ENCODE data around the gene CLCA2. TPM values are rescaled to one million over a fixed set of nuclear protein-coding genes. Genes with fewer than 3 reads are reported as not detected.

The CLCA2 gene
- total RNA-seq, 1 experiment from 2014 or later = not detected

- DNase-seq (ENCODE audit: low read depth, low spot score) (no peak), ATAC-seq (peak; percentile 83)
- ChIA-PET POLR2A (no interaction called here), CTCF (no interaction called here)
- intact Hi-C loops (cut with micrococcal nuclease; ENCODE audit: unreplicated experiment) = no loop called here
- H3K27ac ChIP-seq (ENCODE audit: low read length) = no peak overlapping the region
- BruUV-seq (replicated peaks) = no TSS peak
- H3K4me3 ChIP-seq (ENCODE audit: low read depth in 2 of 2, low read length in 2 of 2) = no peak overlapping the region
- TF ChIP-seq CTCF (IDR thresholded peaks at IDR 0.05) (no peak), SIN3A (IDR thresholded peaks at IDR 0.05; ENCODE audit: borderline replicate concordance, insufficient read depth, low read depth, low read length) (no peak), POLR2AphosphoS5 (IDR thresholded peaks at IDR 0.05; ENCODE audit: low read depth, low read length) (no peak), TCF7L2 (IDR thresholded peaks at IDR 0.05; ENCODE audit: low read depth, low read length) (no peak), REST (IDR thresholded peaks at IDR 0.05; ENCODE audit: insufficient read depth in 1 of 2, low read depth in 2 of 2, low read length in 1 of 2) (no peak)
- in situ Hi-C loops (cut with HindIII; ENCODE audit: low pct_unique_long_range_greater_than_20kb, low sequenced_read_pairs) = no loop called here
- no peaks in the 10 kb centered on the region for H3K36me3 ChIP-seq (ENCODE audit: control insufficient read depth, insufficient read depth, low read length)
- peaks cover 2% of the 10 kb centered on the region; the same call in 1 of the 2 replicates for H3K27me3 ChIP-seq (ENCODE audit: control insufficient read depth, insufficient read depth, low read length)
- no peaks in the 10 kb centered on the region for H3K9me3 ChIP-seq (ENCODE audit: control insufficient read depth, insufficient read depth, low read depth, low read length)
- H3K4me1 ChIP-seq (ENCODE audit: control insufficient read depth, insufficient read depth, low read length) = no peaks in the 10 kb centered on the region
Observed at GRCh38 chr1:86487131-86487810, 63.3 kb downstream of the CLCA2 start.

- no peak overlapping the region for H3K4me3 ChIP-seq (ENCODE audit: low read depth in 2 of 2, low read length in 2 of 2)
- intact Hi-C loops (cut with micrococcal nuclease; ENCODE audit: unreplicated experiment) (no loop called here), in situ Hi-C loops (cut with HindIII; ENCODE audit: low pct_unique_long_range_greater_than_20kb, low sequenced_read_pairs) (no loop called here)
- ChIA-PET POLR2A (no interaction called here), CTCF (no interaction called here)
- no peaks in the 10 kb centered on the region for H3K36me3 ChIP-seq (ENCODE audit: control insufficient read depth, insufficient read depth, low read length)
- TF ChIP-seq POLR2AphosphoS5 (IDR thresholded peaks at IDR 0.05; ENCODE audit: low read depth, low read length) = no peak
- TF ChIP-seq REST (IDR thresholded peaks at IDR 0.05; ENCODE audit: insufficient read depth in 1 of 2, low read depth in 2 of 2, low read length in 1 of 2) = no peak
- no peak for TF ChIP-seq TCF7L2 (IDR thresholded peaks at IDR 0.05; ENCODE audit: low read depth, low read length)
- TF ChIP-seq SIN3A (IDR thresholded peaks at IDR 0.05; ENCODE audit: borderline replicate concordance, insufficient read depth, low read depth, low read length) = no peak
- no peak for TF ChIP-seq CTCF (IDR thresholded peaks at IDR 0.05)
- peak; percentile 67 for ATAC-seq
- peak; percentile 28 for DNase-seq (ENCODE audit: low read depth, low spot score)
- BruUV-seq (replicated peaks) = no TSS peak
- H3K27me3 ChIP-seq (ENCODE audit: control insufficient read depth, insufficient read depth, low read length) = peaks cover 2% of the 10 kb centered on the region; the same call in 1 of the 2 replicates
- no peaks in the 10 kb centered on the region for H3K4me1 ChIP-seq (ENCODE audit: control insufficient read depth, insufficient read depth, low read length)
- H3K27ac ChIP-seq (ENCODE audit: low read length) = no peak overlapping the region
- no peaks in the 10 kb centered on the region for H3K9me3 ChIP-seq (ENCODE audit: control insufficient read depth, insufficient read depth, low read depth, low read length)
Observed at GRCh38 chr1:86487811-86488141, 63.8 kb downstream of the CLCA2 start.

All from Panc1 (cell line).